GM18861 (cell line): ENCODE measurements around the gene EHBP1.

Experiments
- ATAC-seq: cut with Tn5 transposase; IDR thresholded peaks from one replicate; pipeline ENCODE4 v1.9.1; 2021; ENCODE audit not compliant: unreplicated experiment

Gene EHBP1

GRCh38 chr2:62774555-62775366, 69.2 kb downstream of the EHBP1 start:
- no peak for ATAC-seq

DNA sequence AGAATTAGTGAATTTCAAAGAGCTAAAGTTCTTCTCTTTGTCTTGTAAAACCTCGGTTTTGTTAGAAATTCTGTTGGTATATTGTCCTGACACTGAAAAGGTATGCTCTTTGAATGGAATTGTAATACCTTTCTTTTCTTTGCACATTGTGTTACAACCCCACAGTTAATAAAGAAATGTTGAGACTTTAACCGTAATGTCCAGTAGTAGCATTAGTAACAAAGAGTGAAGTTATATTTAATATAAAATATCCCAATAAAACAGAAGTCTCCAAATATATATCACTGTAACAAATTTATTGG, 69.8 kb downstream of the EHBP1 start:
- no peak for ATAC-seq

DNA sequence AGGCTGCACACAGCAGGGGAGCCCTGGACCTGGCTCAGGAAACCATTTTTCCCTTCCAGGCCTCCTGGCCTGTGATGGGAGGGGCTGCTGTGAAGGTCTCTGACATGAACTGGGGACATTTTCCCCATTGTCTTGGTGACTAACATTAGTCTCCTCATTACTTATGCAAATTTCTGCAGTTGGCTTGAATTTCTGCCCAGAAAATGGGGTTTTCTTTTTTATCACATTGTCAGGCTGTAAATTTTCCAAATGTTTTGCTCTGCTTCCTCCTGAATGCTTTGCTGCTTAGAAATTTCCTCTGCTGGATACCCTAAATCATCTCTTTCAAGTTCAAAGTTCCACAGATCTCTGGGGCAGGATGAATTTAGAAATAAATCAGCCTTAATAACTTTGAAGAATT, 78.2 kb downstream of the EHBP1 start:
- ATAC-seq: no peak

- ATAC-seq: no peak
Observed at GRCh38 chr2:62784341-62784740, 78.8 kb downstream of the EHBP1 start.

GRCh38 chr2:62785216-62785615, 79.7 kb downstream of the EHBP1 start:
- no peak for ATAC-seq

DNA sequence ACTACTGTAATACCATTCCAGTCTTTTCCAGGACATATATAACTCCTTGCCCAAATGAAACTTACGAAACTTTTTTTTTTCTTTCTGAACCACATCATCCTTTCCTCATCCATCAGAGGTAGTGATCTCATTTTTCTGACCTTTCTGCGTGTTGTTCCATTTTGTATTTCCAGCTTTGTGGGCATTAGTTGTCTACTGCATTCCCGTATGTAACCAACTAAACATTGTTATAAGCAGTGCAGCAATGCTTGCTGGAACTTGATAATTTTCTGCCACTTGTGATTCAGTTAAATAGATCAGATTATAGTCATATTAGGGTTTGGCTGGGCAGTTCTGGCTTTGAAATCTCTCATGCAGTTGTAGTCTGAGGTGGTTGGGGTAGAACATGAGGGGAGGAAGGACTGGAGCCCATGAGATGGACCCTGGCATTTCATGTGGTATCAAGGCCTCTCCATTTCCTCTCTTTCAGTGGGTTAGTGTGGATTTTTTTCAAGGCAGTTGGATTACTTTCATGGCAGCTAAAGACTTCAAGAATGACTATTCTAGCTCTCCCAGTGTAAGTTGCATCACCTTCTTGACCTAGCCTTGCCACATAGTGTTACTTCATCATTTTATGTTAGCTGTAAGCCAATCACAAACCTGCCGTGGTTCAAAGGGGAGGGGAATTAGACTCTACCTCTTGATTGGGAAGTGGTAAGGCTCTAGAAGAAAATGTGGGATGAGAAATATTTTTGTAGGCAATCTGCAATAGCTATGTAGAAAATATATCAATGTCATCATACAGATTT, 80.5 kb downstream of the EHBP1 start:
- ATAC-seq: no peak

- ATAC-seq: peak; percentile 76
Observed at GRCh38 chr2:62787386-62787785, 81.9 kb downstream of the EHBP1 start.

DNA sequence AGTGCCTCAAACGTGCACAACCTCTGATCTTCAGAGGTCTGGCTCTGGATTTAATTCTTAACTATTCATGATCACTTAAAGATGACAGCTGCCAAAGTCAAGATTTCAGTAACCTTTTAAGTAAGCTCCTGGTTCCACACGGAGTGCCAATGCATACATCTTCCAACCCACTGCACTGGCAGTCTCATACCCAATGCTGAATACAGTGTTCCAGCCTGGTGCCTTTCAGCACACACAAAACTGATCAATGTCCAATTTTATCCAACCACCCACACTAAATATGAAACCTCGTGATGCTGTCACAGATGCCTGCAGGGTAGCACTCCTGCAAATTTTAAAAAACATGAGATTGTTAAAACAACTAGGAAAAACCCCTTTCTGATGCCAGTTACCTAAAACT, 84.0 kb downstream of the EHBP1 start:
- ATAC-seq: no peak

DNA sequence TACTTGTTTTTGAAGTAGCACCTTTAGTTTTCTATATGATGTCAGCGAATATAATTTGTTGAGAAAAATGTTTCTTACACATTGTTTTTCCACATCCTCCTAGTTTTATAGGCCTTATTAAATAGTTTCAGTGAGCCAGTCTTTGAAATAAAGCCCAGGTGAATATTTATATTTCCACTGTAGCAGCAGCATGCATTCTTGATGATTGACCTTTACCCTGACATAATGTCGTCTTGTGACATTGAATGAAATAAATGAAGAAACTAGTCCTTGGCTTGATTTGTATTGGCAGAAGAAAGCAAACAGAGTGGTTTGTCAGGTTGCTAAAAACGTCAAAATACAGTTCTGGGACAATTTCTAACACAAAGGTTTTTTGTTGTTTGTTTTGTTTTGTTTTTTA, 84.4 kb downstream of the EHBP1 start:
- ATAC-seq: no peak

GRCh38 chr2:62792408-62792807, 86.9 kb downstream of the EHBP1 start:
- ATAC-seq: no peak

DNA sequence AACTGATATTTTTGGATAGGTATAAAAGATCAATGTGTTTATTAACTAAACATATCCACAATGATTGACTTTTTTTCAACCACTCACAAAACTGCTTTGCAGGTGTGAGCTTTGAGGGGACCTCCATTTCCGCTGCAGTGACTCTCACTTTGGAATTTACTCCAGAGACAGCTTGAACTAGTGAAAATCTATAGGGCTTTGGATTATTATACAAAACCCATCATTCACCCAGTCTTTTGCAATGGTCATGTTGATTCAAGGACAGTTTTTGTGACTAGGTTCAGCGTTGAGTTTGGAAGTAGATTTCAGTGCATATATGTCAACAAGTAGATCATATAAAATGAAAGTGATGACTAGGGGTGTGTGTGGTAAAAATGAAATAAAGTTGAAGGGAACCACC, 87.7 kb downstream of the EHBP1 start:
- ATAC-seq: no peak

- no peak for ATAC-seq
Observed at GRCh38 chr2:62794791-62795190, 89.3 kb downstream of the EHBP1 start.

GRCh38 chr2:62795341-62795740, 89.8 kb downstream of the EHBP1 start:
- ATAC-seq: no peak

DNA sequence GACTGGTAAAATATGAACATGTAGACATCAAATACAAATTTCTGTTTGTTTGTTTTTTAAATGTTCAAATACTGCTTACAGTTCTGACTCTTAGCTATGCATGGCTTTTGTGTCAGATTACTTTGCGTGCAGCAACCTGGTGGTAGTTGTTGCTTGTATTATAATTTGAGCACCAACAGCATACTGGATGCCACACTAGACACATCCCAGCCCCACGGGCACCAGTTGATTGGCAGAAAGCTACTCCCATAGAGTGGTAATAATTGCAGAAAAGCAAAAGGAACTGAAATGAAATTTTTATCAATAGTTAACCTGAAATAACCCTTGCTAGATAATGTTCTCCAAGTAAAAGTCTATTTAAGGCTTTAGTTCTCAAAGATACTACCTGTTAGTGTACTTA, 91.6 kb downstream of the EHBP1 start:
- ATAC-seq: no peak

GRCh38 chr2:62800618-62801017, 95.1 kb downstream of the EHBP1 start:
- ATAC-seq: peak; percentile 47

GRCh38 chr2:62801110-62801509, 95.6 kb downstream of the EHBP1 start:
- ATAC-seq: no peak

GRCh38 chr2:62801814-62802523, 96.5 kb downstream of the EHBP1 start:
- no peak for ATAC-seq

DNA sequence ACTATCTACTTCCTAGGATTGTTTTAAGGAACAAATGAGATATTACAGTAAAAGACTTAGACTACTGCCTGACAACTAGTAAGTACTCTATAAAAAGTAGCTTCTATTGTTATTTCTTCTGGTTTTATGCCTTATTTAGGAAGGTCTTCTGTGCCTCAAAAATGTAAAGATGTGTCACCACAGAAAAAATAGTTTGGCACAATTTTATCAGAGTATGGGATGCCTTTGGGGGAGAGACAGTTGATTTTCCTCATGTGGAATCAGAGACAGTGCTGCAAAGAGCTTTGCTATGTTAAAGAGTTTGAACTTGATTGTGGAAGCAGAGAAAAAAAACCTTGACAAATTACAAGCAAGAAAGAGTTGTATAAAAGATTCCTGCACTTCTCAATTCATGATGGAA, 98.4 kb downstream of the EHBP1 start:
- ATAC-seq: no peak

DNA sequence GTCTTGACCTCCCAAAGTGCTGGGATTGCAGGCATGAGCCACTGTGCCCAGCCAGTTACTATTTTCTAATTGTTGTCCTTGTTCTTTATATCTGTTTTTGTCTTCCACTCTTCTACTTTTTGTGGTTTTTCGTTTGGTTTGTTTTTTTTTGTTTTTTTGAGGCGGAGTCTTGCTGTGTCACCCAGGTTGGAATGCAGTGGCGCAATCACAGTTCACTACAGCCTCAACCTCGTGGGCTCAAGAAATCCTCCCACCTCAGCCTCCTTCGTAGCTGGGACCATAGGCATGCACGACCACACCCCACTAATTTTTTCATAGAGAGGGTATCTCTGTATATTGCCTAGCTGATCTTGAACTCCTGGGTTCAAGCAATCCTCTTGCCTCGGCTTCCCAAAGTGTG, 100.7 kb downstream of the EHBP1 start:
- ATAC-seq: no peak

DNA sequence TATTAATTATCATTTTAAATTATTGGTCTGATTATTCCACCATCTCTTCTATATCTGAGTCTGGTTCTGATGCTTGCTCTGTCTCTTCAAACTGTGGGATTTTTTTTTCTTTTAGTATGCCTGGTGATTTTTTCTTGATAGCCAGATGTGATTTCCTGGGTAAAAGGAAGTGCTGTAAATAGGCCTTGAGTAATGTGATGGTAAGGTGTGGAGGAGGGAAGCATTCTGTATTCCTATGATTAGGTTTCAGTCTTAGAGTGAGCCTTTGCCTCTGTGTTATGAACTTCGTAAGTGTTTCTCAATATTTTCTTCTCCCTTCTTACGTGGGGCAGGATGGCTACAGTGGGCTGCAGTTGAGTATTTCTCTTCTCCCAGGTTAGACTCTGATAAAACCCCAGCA, 103.0 kb downstream of the EHBP1 start:
- ATAC-seq: no peak

DNA sequence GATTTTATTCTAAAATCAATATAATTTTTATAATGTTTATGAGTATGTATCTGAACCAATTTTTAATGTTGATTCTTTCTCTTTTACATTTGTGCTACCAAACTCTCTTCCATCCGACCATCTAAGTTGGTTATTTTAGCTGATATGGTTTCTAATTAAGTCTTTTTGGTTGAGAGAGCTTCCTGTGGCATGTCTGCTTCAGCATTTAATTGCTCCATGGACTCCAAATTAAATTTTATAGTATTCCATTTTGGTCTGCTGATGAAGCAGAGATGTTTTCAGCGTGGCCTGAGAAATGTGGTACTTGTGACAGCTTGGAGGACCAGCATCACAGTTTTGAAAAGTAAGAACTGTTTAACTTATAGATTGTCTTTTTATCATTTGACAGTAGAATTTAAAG, 105.6 kb downstream of the EHBP1 start:
- ATAC-seq: no peak

DNA sequence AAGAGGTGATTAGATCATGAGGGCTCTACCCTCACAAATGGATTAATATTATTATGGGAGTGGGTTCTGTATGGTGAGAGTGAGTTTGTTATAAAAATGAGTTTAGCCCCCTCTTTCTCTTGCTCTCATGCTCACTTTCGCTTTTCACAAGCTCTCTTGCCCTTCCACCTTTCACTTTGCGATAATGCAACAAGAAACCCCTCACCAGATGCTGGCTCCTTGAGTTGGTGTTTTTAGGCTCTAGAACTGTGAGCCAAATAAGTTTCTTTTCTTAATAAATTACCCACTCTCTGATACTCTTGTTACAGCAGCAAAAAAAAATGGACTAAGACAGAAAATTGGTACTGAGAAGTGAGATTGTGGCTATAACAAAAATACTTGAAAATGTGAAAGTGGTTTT, 106.5 kb downstream of the EHBP1 start:
- no peak for ATAC-seq
